ENCODE results near the gene TSHR. TPM values are rescaled to one million over a fixed set of nuclear protein-coding genes. Genes with fewer than 3 reads are reported as not detected.

The TSHR gene
- total RNA-seq, 1 donor from 2014 or later: not detected

GRCh38 chr14:81120501-81120900, 165.1 kb downstream of the TSHR start:
- TF ChIP-seq CTCF (IDR thresholded peaks at IDR 0.05): no peak
- POLR2A ChIA-PET: no interaction called here
- Mint-ChIP-seq H3K9me3 (peaks cover 3% of the 10 kb centered on the region), H3K27me3 (no peaks in the 10 kb centered on the region), H3K4me1 (peaks cover 31% of the 10 kb centered on the region), H3K36me3 (ENCODE audit: low read depth) (no peaks in the 10 kb centered on the region), H3K4me3 (no peak overlapping the region), H3K27ac (no peak overlapping the region)
- DNase-seq (no peak), ATAC-seq (ENCODE audit: low read depth) (no peak)
- CTCF ChIA-PET: no interaction called here
- intact Hi-C loops (cut with micrococcal nuclease): no loop called here

GRCh38 chr14:81122326-81122725, 166.9 kb downstream of the TSHR start:
- peaks cover 36% of the 10 kb centered on the region for H3K4me1 Mint-ChIP-seq
- no peaks in the 10 kb centered on the region for H3K36me3 Mint-ChIP-seq (ENCODE audit: low read depth)
- no peak overlapping the region for H3K4me3 Mint-ChIP-seq
- ChIA-PET CTCF (no interaction called here), POLR2A (no interaction called here)
- no peaks in the 10 kb centered on the region for H3K27me3 Mint-ChIP-seq
- DNase-seq (no peak), ATAC-seq (ENCODE audit: low read depth) (peak; percentile 34)
- intact Hi-C loops (cut with micrococcal nuclease): no loop called here
- H3K9me3 Mint-ChIP-seq: peaks cover 3% of the 10 kb centered on the region
- H3K27ac Mint-ChIP-seq: no peak overlapping the region
- no peak for TF ChIP-seq CTCF (IDR thresholded peaks at IDR 0.05)

GRCh38 chr14:81123811-81124210, 168.4 kb downstream of the TSHR start:
- Mint-ChIP-seq H3K4me3 (no peak overlapping the region), H3K9me3 (peaks cover 1% of the 10 kb centered on the region), H3K36me3 (ENCODE audit: low read depth) (no peaks in the 10 kb centered on the region), H3K4me1 (peaks cover 36% of the 10 kb centered on the region), H3K27me3 (no peaks in the 10 kb centered on the region), H3K27ac (no peak overlapping the region)
- TF ChIP-seq CTCF (IDR thresholded peaks at IDR 0.05): no peak
- DNase-seq: no peak
- ATAC-seq (ENCODE audit: low read depth): no peak
- POLR2A ChIA-PET: no interaction called here
- intact Hi-C loops (cut with micrococcal nuclease): no loop called here
- CTCF ChIA-PET: no interaction called here

GRCh38 chr14:81125536-81125935, 170.1 kb downstream of the TSHR start:
- intact Hi-C loops (cut with micrococcal nuclease): no loop called here
- H3K4me1 Mint-ChIP-seq: peaks cover 34% of the 10 kb centered on the region
- DNase-seq (no peak), ATAC-seq (ENCODE audit: low read depth) (no peak)
- H3K27ac Mint-ChIP-seq: no peak overlapping the region
- H3K36me3 Mint-ChIP-seq (ENCODE audit: low read depth): no peaks in the 10 kb centered on the region
- ChIA-PET CTCF (no interaction called here), POLR2A (no interaction called here)
- TF ChIP-seq CTCF (IDR thresholded peaks at IDR 0.05): no peak
- H3K9me3 Mint-ChIP-seq: no peaks in the 10 kb centered on the region
- no peaks in the 10 kb centered on the region for H3K27me3 Mint-ChIP-seq
- H3K4me3 Mint-ChIP-seq: peak overlapping the region; percentile 13

- no peaks in the 10 kb centered on the region for H3K9me3 Mint-ChIP-seq
- TF ChIP-seq CTCF (IDR thresholded peaks at IDR 0.05): no peak
- CTCF ChIA-PET: no interaction called here
- H3K4me1 Mint-ChIP-seq: peaks cover 18% of the 10 kb centered on the region
- ATAC-seq (ENCODE audit: low read depth) (no peak), DNase-seq (no peak)
- no peak overlapping the region for H3K27ac Mint-ChIP-seq
- POLR2A ChIA-PET: no interaction called here
- H3K27me3 Mint-ChIP-seq: no peaks in the 10 kb centered on the region
- H3K4me3 Mint-ChIP-seq: no peak overlapping the region
- intact Hi-C loops (cut with micrococcal nuclease): no loop called here
- H3K36me3 Mint-ChIP-seq (ENCODE audit: low read depth): no peaks in the 10 kb centered on the region
Observed at GRCh38 chr14:81127785-81128184, 172.4 kb downstream of the TSHR start.
